Central memory CD8-positive, alpha-beta T cell (primary cell): ENCODE measurements around the gene SASH3.

Experiments
- ATAC-seq: fragments of 150-1000 bp; cut with Tn5 transposase; replicated peaks from 2 replicates; pipeline ENCODE4 v1.10.0; 2022; ENCODE audit warnings: mild to moderate bottlenecking, moderate FRiP score, moderate number of reproducible peaks; ENCODE audit not compliant: poor library complexity, severe bottlenecking; ENCODE audit errors: extremely low read depth
- DNase-seq, 2 donors: peaks; one replicate each; pipeline ENCODE4 v3.0.0; 2021; ENCODE audit warnings: low spot score in 2 of 2
- H3K27ac Mint-ChIP-seq: one replicate; pipeline ENCODE4 v1.8.0; 2022; ENCODE audit warnings: low read depth, mild to moderate bottlenecking, moderate library complexity, mixed read lengths
- H3K27me3 Mint-ChIP-seq: one replicate; pipeline ENCODE4 v1.8.0; 2022; ENCODE audit warnings: mixed read lengths
- H3K36me3 Mint-ChIP-seq: one replicate; pipeline ENCODE4 v1.8.0; 2022; ENCODE audit warnings: mild to moderate bottlenecking, moderate library complexity, mixed read lengths; ENCODE audit not compliant: insufficient read depth
- H3K4me1 Mint-ChIP-seq: one replicate; pipeline ENCODE4 v1.8.0; 2022; ENCODE audit warnings: mixed read lengths
- H3K4me3 Mint-ChIP-seq: one replicate; pipeline ENCODE4 v1.8.0; 2022; ENCODE audit warnings: mild to moderate bottlenecking, moderate library complexity, mixed read lengths
- H3K9me3 Mint-ChIP-seq: one replicate; pipeline ENCODE4 v1.8.0; 2022; ENCODE audit warnings: mixed read lengths

The SASH3 gene

GRCh38 chrX:129791961-129792570 is 12.3 kb downstream of the SASH3 start:
- no peak for DNase-seq
- Mint-ChIP-seq H3K4me3 (no peak overlapping the region), H3K9me3 (no peaks in the 10 kb centered on the region), H3K36me3 (peaks cover 70% of the 10 kb centered on the region), H3K27ac (no peak overlapping the region), H3K4me1 (peaks cover 13% of the 10 kb centered on the region), H3K27me3 (no peaks in the 10 kb centered on the region)
- ATAC-seq, result no peak

GRCh38 chrX:129792586-129793291 is 13.0 kb downstream of the SASH3 start:
- Mint-ChIP-seq H3K36me3 (peaks cover 65% of the 10 kb centered on the region), H3K4me3 (no peak overlapping the region), H3K9me3 (no peaks in the 10 kb centered on the region), H3K4me1 (peaks cover 7% of the 10 kb centered on the region), H3K27ac (peak overlapping the region; percentile 29), H3K27me3 (no peaks in the 10 kb centered on the region)
- ATAC-seq (no peak), DNase-seq (no peak)

GRCh38 chrX:129793604-129794191 is 13.9 kb downstream of the SASH3 start:
- Mint-ChIP-seq H3K4me3 (no peak overlapping the region), H3K9me3 (no peaks in the 10 kb centered on the region), H3K4me1 (peaks cover 3% of the 10 kb centered on the region), H3K27ac (no peak overlapping the region), H3K27me3 (no peaks in the 10 kb centered on the region), H3K36me3 (peaks cover 58% of the 10 kb centered on the region)
- ATAC-seq (no peak), DNase-seq (no peak)

- Mint-ChIP-seq H3K4me3 (no peak overlapping the region), H3K27me3 (no peaks in the 10 kb centered on the region), H3K36me3 (peaks cover 46% of the 10 kb centered on the region), H3K27ac (no peak overlapping the region), H3K9me3 (no peaks in the 10 kb centered on the region), H3K4me1 (peaks cover 13% of the 10 kb centered on the region)
- DNase-seq (no peak), ATAC-seq (no peak)
Measured at GRCh38 chrX:129795584-129795983, 15.8 kb downstream of the SASH3 start.

- Mint-ChIP-seq H3K9me3 (no peaks in the 10 kb centered on the region), H3K36me3 (peaks cover 32% of the 10 kb centered on the region), H3K4me3 (no peak overlapping the region), H3K27me3 (no peaks in the 10 kb centered on the region), H3K4me1 (peaks cover 13% of the 10 kb centered on the region), H3K27ac (no peak overlapping the region)
- no peak for DNase-seq
- no peak for ATAC-seq
Measured at GRCh38 chrX:129797251-129797906, 17.6 kb downstream of the SASH3 start.

GRCh38 chrX:129798456-129798855 is 18.7 kb downstream of the SASH3 start:
- Mint-ChIP-seq H3K27ac (no peak overlapping the region), H3K4me1 (peaks cover 13% of the 10 kb centered on the region), H3K4me3 (no peak overlapping the region), H3K9me3 (no peaks in the 10 kb centered on the region), H3K36me3 (peaks cover 24% of the 10 kb centered on the region), H3K27me3 (no peaks in the 10 kb centered on the region)
- ATAC-seq (no peak), DNase-seq (no peak)

- Mint-ChIP-seq H3K9me3 (no peaks in the 10 kb centered on the region), H3K27ac (no peak overlapping the region), H3K4me3 (no peak overlapping the region), H3K4me1 (peaks cover 13% of the 10 kb centered on the region), H3K27me3 (no peaks in the 10 kb centered on the region), H3K36me3 (peaks cover 21% of the 10 kb centered on the region)
- ATAC-seq (no peak), DNase-seq (no peak)
Measured at GRCh38 chrX:129798888-129799287, 19.1 kb downstream of the SASH3 start.

- H3K27me3 Mint-ChIP-seq, result no peaks in the 10 kb centered on the region
- ATAC-seq, result no peak
- no peak overlapping the region for H3K4me3 Mint-ChIP-seq
- H3K9me3 Mint-ChIP-seq, result no peaks in the 10 kb centered on the region
- peaks cover 13% of the 10 kb centered on the region for H3K4me1 Mint-ChIP-seq
- peaks cover 12% of the 10 kb centered on the region for H3K36me3 Mint-ChIP-seq
- no peak for DNase-seq
- no peak overlapping the region for H3K27ac Mint-ChIP-seq
Measured at GRCh38 chrX:129800186-129800585, 20.4 kb downstream of the SASH3 start.

- ATAC-seq, result no peak
- no peaks in the 10 kb centered on the region for H3K9me3 Mint-ChIP-seq
Measured at GRCh38 chrX:129802863-129803262, 23.1 kb downstream of the SASH3 start.

GRCh38 chrX:129804806-129805205 is 25.1 kb downstream of the SASH3 start:
- H3K27me3 Mint-ChIP-seq, result no peaks in the 10 kb centered on the region
- no peaks in the 10 kb centered on the region for H3K9me3 Mint-ChIP-seq
- H3K36me3 Mint-ChIP-seq, result peaks cover 6% of the 10 kb centered on the region
- H3K4me3 Mint-ChIP-seq, result no peak overlapping the region
- no peak overlapping the region for H3K27ac Mint-ChIP-seq
- DNase-seq (no peak), ATAC-seq (no peak)
- peaks cover 15% of the 10 kb centered on the region for H3K4me1 Mint-ChIP-seq

More at GRCh38 chrX:129802863-129803262, 23.1 kb downstream of the SASH3 start:
- Mint-ChIP-seq H3K27me3 (no peaks in the 10 kb centered on the region), H3K4me1 (peaks cover 13% of the 10 kb centered on the region), H3K36me3 (peaks cover 4% of the 10 kb centered on the region), H3K27ac (no peak overlapping the region), H3K4me3 (no peak overlapping the region)
- no peak for DNase-seq

GRCh38 chrX:129808158-129808828 is 28.5 kb downstream of the SASH3 start:
- ATAC-seq (no peak), DNase-seq (no peak)
- H3K9me3 Mint-ChIP-seq, result no peaks in the 10 kb centered on the region
- no peak overlapping the region for H3K27ac Mint-ChIP-seq
- no peak overlapping the region for H3K4me3 Mint-ChIP-seq
- peaks cover 3% of the 10 kb centered on the region for H3K36me3 Mint-ChIP-seq
- peaks cover 11% of the 10 kb centered on the region for H3K4me1 Mint-ChIP-seq
- H3K27me3 Mint-ChIP-seq, result no peaks in the 10 kb centered on the region
